C4-2B (cell line): Measurements from ENCODE around the gene TCERG1L.

Experiments used
- ZFX ChIP-seq: fragments of 450-650 bp; IDR thresholded peaks from 2 replicates; pipeline ENCODE4 v1.6.1; 2017
- TF ChIP-seq, protein P1 (sequence below): fragments of 450-650 bp; conservative IDR thresholded peaks from 2 replicates; pipeline ENCODE4 v1.5.1; 2017; ENCODE audit warnings: mild to moderate bottlenecking

GRCh38 chr10:131167036-131167860 is 144.3 kb downstream of the TCERG1L start:
- TF ChIP-seq, protein P1, sequence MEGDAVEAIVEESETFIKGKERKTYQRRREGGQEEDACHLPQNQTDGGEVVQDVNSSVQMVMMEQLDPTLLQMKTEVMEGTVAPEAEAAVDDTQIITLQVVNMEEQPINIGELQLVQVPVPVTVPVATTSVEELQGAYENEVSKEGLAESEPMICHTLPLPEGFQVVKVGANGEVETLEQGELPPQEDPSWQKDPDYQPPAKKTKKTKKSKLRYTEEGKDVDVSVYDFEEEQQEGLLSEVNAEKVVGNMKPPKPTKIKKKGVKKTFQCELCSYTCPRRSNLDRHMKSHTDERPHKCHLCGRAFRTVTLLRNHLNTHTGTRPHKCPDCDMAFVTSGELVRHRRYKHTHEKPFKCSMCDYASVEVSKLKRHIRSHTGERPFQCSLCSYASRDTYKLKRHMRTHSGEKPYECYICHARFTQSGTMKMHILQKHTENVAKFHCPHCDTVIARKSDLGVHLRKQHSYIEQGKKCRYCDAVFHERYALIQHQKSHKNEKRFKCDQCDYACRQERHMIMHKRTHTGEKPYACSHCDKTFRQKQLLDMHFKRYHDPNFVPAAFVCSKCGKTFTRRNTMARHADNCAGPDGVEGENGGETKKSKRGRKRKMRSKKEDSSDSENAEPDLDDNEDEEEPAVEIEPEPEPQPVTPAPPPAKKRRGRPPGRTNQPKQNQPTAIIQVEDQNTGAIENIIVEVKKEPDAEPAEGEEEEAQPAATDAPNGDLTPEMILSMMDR: no peak
- TF ChIP-seq ZFX: no peak
